Measurements from ENCODE around the gene SNTG2. TPM values are rescaled to one million over a fixed set of nuclear protein-coding genes. Genes with fewer than 3 reads are reported as not detected.

SNTG2 gene
- total RNA-seq, 2 donors from 2014 or later: 2.4 TPM; not detected in 1

DNA sequence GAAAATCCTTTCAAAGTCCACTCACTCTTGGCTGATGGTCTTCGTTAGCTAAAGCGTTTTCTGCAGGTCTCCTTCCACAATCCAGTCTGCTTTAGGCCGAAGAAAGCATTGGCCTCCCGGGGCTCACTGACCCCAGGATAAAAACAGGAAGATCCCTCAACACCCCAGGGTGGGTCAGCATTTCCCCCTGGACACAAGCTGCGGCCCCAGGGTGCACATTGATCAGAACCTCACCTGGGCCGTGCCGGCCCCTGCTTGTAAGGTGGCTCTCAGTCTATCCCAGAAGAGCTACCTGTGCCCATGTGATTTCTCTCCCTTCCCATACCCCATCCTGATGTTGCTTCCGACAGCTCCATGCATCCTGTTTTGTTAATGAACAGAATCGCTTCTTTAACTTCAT is 349.6 kb downstream of the SNTG2 start:
- no peaks in the 10 kb centered on the region for H3K36me3 ChIP-seq
- H3K4me1 ChIP-seq: no peaks in the 10 kb centered on the region
- no peaks in the 10 kb centered on the region for H3K9me3 ChIP-seq
- no peaks in the 10 kb centered on the region for H3K27me3 ChIP-seq
- TF ChIP-seq, protein P1, sequence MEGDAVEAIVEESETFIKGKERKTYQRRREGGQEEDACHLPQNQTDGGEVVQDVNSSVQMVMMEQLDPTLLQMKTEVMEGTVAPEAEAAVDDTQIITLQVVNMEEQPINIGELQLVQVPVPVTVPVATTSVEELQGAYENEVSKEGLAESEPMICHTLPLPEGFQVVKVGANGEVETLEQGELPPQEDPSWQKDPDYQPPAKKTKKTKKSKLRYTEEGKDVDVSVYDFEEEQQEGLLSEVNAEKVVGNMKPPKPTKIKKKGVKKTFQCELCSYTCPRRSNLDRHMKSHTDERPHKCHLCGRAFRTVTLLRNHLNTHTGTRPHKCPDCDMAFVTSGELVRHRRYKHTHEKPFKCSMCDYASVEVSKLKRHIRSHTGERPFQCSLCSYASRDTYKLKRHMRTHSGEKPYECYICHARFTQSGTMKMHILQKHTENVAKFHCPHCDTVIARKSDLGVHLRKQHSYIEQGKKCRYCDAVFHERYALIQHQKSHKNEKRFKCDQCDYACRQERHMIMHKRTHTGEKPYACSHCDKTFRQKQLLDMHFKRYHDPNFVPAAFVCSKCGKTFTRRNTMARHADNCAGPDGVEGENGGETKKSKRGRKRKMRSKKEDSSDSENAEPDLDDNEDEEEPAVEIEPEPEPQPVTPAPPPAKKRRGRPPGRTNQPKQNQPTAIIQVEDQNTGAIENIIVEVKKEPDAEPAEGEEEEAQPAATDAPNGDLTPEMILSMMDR (IDR thresholded peaks at IDR 0.05): no peak
- no peak overlapping the region for H3K4me3 ChIP-seq
- H3K27ac ChIP-seq: no peak overlapping the region
- DNase-seq (ENCODE audit: low spot score): peak; percentile 48

DNA sequence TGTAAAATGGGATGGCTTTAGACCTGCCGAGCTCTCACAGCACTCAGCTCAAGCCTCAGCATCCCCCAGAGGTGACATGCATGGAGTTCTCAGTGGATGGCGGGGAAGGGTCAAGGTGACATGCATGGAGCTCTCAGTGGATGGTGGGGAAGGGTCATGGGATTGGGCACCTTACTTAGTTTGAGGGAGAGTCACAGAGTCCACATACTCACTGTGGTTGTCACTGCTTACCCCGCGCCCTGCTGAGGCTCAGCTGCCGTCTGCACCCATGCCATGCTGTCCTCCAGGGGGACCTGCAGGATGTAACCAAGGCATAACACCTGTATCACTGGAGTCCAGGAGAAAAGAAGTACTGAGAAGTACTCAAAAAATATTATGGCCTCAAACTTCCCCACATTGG is 350.4 kb downstream of the SNTG2 start:
- no peaks in the 10 kb centered on the region for H3K9me3 ChIP-seq
- no peaks in the 10 kb centered on the region for H3K27me3 ChIP-seq
- no peak overlapping the region for H3K27ac ChIP-seq
- TF ChIP-seq, protein P1 (IDR thresholded peaks at IDR 0.05): no peak
- DNase-seq (ENCODE audit: low spot score): peak; percentile 50
- no peak overlapping the region for H3K4me3 ChIP-seq
- H3K36me3 ChIP-seq: no peaks in the 10 kb centered on the region
- H3K4me1 ChIP-seq: no peaks in the 10 kb centered on the region

DNA sequence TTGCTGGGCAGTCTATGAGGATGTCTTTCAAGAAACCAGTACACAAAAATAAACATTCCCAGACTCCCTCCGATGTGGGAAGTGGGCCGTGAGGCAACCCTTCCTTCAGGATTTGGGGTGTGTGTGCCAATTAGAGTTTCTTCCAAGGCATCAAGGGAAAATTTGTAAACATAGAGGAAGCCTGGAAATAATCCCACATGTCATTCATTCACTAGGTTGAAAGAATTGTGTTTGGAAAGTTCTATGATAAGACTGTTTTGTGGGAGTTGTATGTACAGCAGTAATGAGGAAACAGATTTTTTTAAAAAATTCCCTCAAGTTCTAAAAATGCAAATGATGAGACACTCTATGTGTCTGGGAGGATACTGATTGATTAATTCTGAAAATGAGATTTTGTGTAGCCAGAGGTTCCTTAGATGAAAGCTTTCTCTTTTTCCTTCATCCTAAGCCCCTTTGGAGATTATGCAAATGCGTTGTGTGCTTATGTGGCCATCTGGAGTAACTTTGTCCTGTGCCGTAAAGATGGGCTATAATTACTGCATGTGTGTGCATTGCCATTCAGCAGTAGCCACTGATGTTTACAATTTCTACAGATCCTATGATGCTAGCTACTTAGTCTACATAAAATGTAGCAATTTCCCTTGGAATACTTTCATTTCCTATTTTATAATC is 354.8 kb downstream of the SNTG2 start:
- TF ChIP-seq, protein P1 (IDR thresholded peaks at IDR 0.05): no peak
- H3K9me3 ChIP-seq: no peaks in the 10 kb centered on the region
- DNase-seq (ENCODE audit: low spot score): no peak
- no peak overlapping the region for H3K4me3 ChIP-seq
- no peak overlapping the region for H3K27ac ChIP-seq
- no peaks in the 10 kb centered on the region for H3K36me3 ChIP-seq
- H3K4me1 ChIP-seq: no peaks in the 10 kb centered on the region
- H3K27me3 ChIP-seq: no peaks in the 10 kb centered on the region

DNA sequence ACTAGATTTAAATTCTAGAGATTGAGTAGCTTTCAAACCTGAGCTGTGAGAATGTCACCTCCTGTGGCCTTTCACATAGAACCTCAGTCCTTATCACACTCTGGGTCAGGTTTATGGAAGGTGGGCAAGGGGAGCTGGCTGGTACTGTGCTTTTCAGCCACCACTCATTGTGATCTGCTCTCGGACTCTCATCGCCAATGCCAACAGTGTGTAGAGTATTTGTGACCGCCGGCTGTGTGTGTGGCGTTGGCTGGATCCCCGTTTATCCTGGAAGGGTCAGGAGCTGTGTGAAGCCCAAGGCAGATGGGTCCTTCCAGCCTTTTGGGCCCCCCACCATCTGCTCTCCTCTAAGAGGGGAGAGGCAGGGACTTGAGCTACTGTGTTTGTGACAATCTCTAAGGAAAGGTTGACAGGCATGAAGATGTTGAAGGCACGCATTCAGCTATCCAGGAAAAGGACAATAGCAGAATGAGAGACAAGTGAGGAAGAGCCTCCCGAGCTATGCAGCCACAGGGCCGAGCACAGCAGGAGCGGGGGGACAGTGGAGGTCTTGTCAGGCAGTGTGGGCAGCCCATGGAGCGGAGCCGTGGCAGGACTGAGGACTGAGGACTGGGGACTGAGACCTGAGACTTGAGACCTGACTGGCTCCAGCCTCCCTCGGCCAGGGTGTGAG is 355.5 kb downstream of the SNTG2 start:
- DNase-seq (ENCODE audit: low spot score): no peak
- no peaks in the 10 kb centered on the region for H3K27me3 ChIP-seq
- no peak overlapping the region for H3K4me3 ChIP-seq
- no peak overlapping the region for H3K27ac ChIP-seq
- no peaks in the 10 kb centered on the region for H3K4me1 ChIP-seq
- no peaks in the 10 kb centered on the region for H3K36me3 ChIP-seq
- TF ChIP-seq, protein P1 (IDR thresholded peaks at IDR 0.05): no peak
- H3K9me3 ChIP-seq: no peaks in the 10 kb centered on the region

DNA sequence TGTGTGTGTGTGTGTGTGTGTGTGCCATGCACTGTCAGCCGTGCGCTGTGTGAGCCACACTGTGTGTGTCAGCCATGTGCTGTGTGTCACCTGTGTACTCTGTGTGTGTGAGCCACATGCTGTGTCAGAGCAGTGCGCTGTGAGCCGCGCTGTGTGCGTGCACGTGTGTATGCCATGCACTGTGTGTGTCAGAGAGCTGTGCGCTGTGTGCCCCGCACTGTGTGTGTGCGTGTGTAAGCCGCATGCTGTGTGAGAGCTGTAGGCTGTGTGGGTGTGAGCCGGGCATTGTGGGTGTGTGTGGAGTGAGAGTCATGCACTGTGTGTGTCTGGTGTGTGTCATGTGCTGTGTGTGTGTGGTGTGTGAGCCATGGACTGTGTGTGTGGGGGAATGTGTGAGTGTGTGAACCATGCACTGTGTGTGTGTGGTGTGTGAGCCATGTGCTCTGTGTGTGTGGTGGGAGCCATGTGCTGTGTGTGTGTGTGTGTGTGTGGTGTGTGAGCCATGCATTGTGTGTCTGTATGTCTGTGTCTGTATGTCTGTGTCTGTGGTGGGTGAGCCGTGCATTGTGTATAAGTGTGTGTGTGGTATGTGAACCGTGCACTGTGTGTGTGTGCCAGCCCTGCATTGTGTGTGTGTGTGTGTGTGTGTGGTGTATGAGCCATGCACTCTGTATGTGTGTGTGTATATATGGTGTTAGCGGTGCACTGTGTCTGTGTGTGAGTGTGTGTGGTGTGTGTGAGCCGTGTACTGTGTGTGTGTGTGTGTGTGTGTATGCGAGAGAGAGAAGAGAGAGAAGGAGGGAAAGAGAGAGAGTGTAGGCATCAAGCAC is 356.3 kb downstream of the SNTG2 start:
- Histone ChIP-seq H3K27me3 (no peaks in the 10 kb centered on the region), H3K4me3 (no peak overlapping the region), H3K4me1 (no peaks in the 10 kb centered on the region), H3K9me3 (no peaks in the 10 kb centered on the region), H3K27ac (no peak overlapping the region), H3K36me3 (no peaks in the 10 kb centered on the region)
- DNase-seq (ENCODE audit: low spot score): no peak
- TF ChIP-seq, protein P1 (IDR thresholded peaks at IDR 0.05): no peak
